H9 (cell line): ENCODE results near the gene SERPINA3. TPM values are rescaled to one million over a fixed set of nuclear protein-coding genes. Genes with fewer than 3 reads are reported as not detected.

Experiments
- DNase-seq: peaks from one replicate; pipeline ENCODE4 v3.0.0-alpha.2; 2017
- H2AFZ ChIP-seq: one replicate; pipeline ENCODE4 v1.6.1; 2013; ENCODE audit warnings: mild to moderate bottlenecking, low read length, control low read depth, moderate library complexity
- H2AK5ac ChIP-seq: 2 replicates; pipeline ENCODE4 v1.6.1; 2013; ENCODE audit warnings: low read length, control low read depth, mixed read lengths; ENCODE audit not compliant: insufficient read length
- H2BK120ac ChIP-seq: one replicate; pipeline ENCODE4 v1.6.1; 2013; ENCODE audit warnings: low read depth, mild to moderate bottlenecking, low read length, control low read depth, inconsistent platforms; ENCODE audit not compliant: poor library complexity, severe bottlenecking
- H2BK12ac ChIP-seq: 2 replicates; pipeline ENCODE4 v1.6.1; 2013; ENCODE audit warnings: low read length, control low read depth, mixed read lengths, low read depth; ENCODE audit not compliant: insufficient read length
- H2BK15ac ChIP-seq: 2 replicates; pipeline ENCODE4 v1.6.1; 2013; ENCODE audit warnings: low read depth, low read length, control low read depth
- H2BK20ac ChIP-seq: one replicate; pipeline ENCODE4 v1.6.1; 2013; ENCODE audit warnings: low read depth, mild to moderate bottlenecking, low read length, control low read depth, inconsistent platforms; ENCODE audit not compliant: poor library complexity, severe bottlenecking
- H2BK5ac ChIP-seq: 2 replicates; pipeline ENCODE4 v1.6.1; 2013; ENCODE audit warnings: low read length, control low read depth, mixed read lengths; ENCODE audit not compliant: insufficient read length
- H3K14ac ChIP-seq: 2 replicates; pipeline ENCODE4 v1.6.1; 2013; ENCODE audit warnings: low read length, control low read depth; ENCODE audit not compliant: insufficient read depth
- H3K18ac ChIP-seq: 2 replicates; pipeline ENCODE4 v1.6.1; 2013; ENCODE audit warnings: low read depth, mild to moderate bottlenecking, mixed read lengths, low read length, control low read depth; ENCODE audit not compliant: insufficient read length
- H3K23ac ChIP-seq: 2 replicates; pipeline ENCODE4 v1.6.1; 2013; ENCODE audit warnings: low read length, control low read depth, mixed read lengths, low read depth; ENCODE audit not compliant: insufficient read length
- H3K23me2 ChIP-seq: 2 replicates; pipeline ENCODE4 v1.6.1; 2013; ENCODE audit warnings: low read depth, mild to moderate bottlenecking, mixed read lengths, low read length, control low read depth; ENCODE audit not compliant: insufficient read length, poor library complexity, severe bottlenecking
- H3K27ac ChIP-seq: 2 replicates; pipeline ENCODE4 v1.5.1; 2013; ENCODE audit warnings: low read length, control low read depth, mixed read lengths, low read depth; ENCODE audit not compliant: insufficient read length
- H3K27me3 ChIP-seq: 2 replicates; pipeline ENCODE4 v1.6.1; 2013; ENCODE audit warnings: low read length, control low read depth, inconsistent platforms; ENCODE audit not compliant: insufficient read depth
- H3K4ac ChIP-seq: 2 replicates; pipeline ENCODE4 v1.6.1; 2013; ENCODE audit warnings: low read depth, mild to moderate bottlenecking, control low read depth, inconsistent platforms, low read length, moderate library complexity
- H3K4me1 ChIP-seq: 2 replicates; pipeline ENCODE4 v1.6.1; 2013; ENCODE audit warnings: low read length, control low read depth, inconsistent platforms; ENCODE audit not compliant: insufficient read depth
- H3K4me2 ChIP-seq: 2 replicates; pipeline ENCODE4 v1.6.1; 2013; ENCODE audit warnings: low read length, control low read depth, mixed read lengths; ENCODE audit not compliant: insufficient read length, insufficient read depth
- H3K56ac ChIP-seq: 2 replicates; pipeline ENCODE4 v1.6.1; 2013; ENCODE audit warnings: low read depth, mild to moderate bottlenecking, mixed read lengths, low read length, control low read depth; ENCODE audit not compliant: insufficient read length
- H3K79me1 ChIP-seq: 2 replicates; pipeline ENCODE4 v1.6.1; 2013; ENCODE audit warnings: low read depth, mild to moderate bottlenecking, moderate library complexity, low read length, control low read depth, inconsistent platforms; ENCODE audit not compliant: insufficient read depth, poor library complexity, severe bottlenecking
- H3K79me2 ChIP-seq: 2 replicates; pipeline ENCODE4 v1.6.1; 2013; ENCODE audit warnings: low read length, control low read depth, inconsistent platforms; ENCODE audit not compliant: insufficient read depth
- H3K9ac ChIP-seq: 2 replicates; pipeline ENCODE4 v1.6.1; 2013; ENCODE audit warnings: low read length, control low read depth, mixed read lengths; ENCODE audit not compliant: insufficient read length; ENCODE audit errors: extremely low read depth
- H3K9me3 ChIP-seq: one replicate; pipeline ENCODE4 v1.6.1; 2013; ENCODE audit warnings: low read depth, low read length, inconsistent platforms; ENCODE audit not compliant: control insufficient read depth
- H3T11ph ChIP-seq: one replicate; pipeline ENCODE4 v1.6.1; 2013; ENCODE audit warnings: mild to moderate bottlenecking, low read length, control low read depth, inconsistent platforms
- H4K20me1 ChIP-seq: one replicate; pipeline ENCODE4 v1.6.1; 2013; ENCODE audit not compliant: control insufficient read depth, insufficient read length, insufficient read depth
- H4K5ac ChIP-seq: 2 replicates; pipeline ENCODE4 v1.6.1; 2013; ENCODE audit warnings: low read depth, mild to moderate bottlenecking, mixed read lengths, low read length, control low read depth; ENCODE audit not compliant: insufficient read length
- H4K8ac ChIP-seq: replicated peaks from 2 replicates; pipeline ENCODE4 v1.6.1; 2013; ENCODE audit warnings: low read length, control low read depth, mixed read lengths, low read depth; ENCODE audit not compliant: insufficient read length
- H4K91ac ChIP-seq: 2 replicates; pipeline ENCODE4 v1.6.1; 2013; ENCODE audit warnings: low read depth, mild to moderate bottlenecking, moderate library complexity, mixed read lengths, low read length, control low read depth; ENCODE audit not compliant: insufficient read length
- H3K27ac Mint-ChIP-seq, 3 experiments: 2 replicates in 2 of 3; 3 replicates in 1 of 3; pipeline ENCODE4 v1.8.0; 2020 to 2021; ENCODE audit warnings: mixed read lengths in 3 of 3, mild to moderate bottlenecking in 1 of 3, moderate library complexity in 1 of 3
- H3K27me3 Mint-ChIP-seq: 2 replicates; pipeline ENCODE4 v1.8.0; 2021; ENCODE audit warnings: low read depth, mild to moderate bottlenecking, moderate library complexity, mixed read lengths
- H3K36me3 Mint-ChIP-seq, 3 experiments: 2 replicates in 2 of 3; 3 replicates in 1 of 3; pipeline ENCODE4 v1.8.0; 2020 to 2021; ENCODE audit warnings: low read depth in 3 of 3, mixed read lengths in 3 of 3; ENCODE audit not compliant: insufficient read depth in 1 of 3
- H3K4me1 Mint-ChIP-seq, 2 experiments: 2 replicates each; pipeline ENCODE4 v1.8.0; 2020; ENCODE audit warnings: mixed read lengths in 2 of 2
- H3K4me3 Mint-ChIP-seq, 2 experiments: 2 replicates in 1 of 2; 3 replicates in 1 of 2; pipeline ENCODE4 v1.8.0; 2020 to 2021; ENCODE audit warnings: mild to moderate bottlenecking in 2 of 2, mixed read lengths in 2 of 2, moderate library complexity in 1 of 2
- H3K9me3 Mint-ChIP-seq, 2 experiments: 2 replicates in 1 of 2; 3 replicates in 1 of 2; pipeline ENCODE4 v1.8.0; 2020; ENCODE audit warnings: mild to moderate bottlenecking in 2 of 2, mixed read lengths in 2 of 2, moderate library complexity in 1 of 2
- WGBS: extraction: QIAGEN DNeasy Blood & Tissue Kit; methylation state at CpG from one replicate; pipeline ENCODE4 v1.1.7; 2013; ENCODE audit warnings: missing lambda C conversion rate, low lambda C conversion rate, mixed read lengths; ENCODE audit not compliant: insufficient read length; ENCODE audit errors: extremely low coverage; 5-methylcytosine and 5-hydroxymethylcytosine counted together
- total RNA-seq: library from RNA; stranded (reverse); gene quantifications from 2 replicates; pipeline ENCODE4 v1.2.1, GENCODE V29; 2021
- TF ChIP-seq, protein P1 (sequence below): fragments of 200-600 bp; sonication (generic); conservative IDR thresholded peaks from 3 replicates; pipeline ENCODE4 v1.8.0; 2021; ENCODE audit warnings: antibody characterized with exemption, mild to moderate bottlenecking

SERPINA3 gene
- total RNA-seq, 1 experiment from 2014 or later = not detected

DNA sequence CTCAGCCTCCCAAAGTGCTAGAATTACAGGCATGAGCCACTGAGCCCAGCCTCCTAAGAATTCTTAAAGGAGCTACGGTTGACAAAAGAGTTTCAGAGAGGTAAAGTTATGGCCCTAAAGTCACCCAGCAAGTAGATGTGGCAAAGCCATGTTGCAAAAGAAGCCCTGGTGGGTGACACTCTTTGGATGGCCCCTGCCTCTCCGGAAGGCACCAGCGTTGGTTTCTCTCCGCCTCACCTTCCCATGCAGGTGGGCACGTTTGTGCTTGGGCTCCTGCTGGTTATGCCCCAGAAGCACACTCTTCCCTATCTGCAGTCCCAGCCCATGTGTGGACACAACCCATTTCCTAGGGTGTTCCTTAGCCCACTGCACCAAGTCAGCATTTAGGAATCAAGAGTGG, 9.5 kb upstream of the SERPINA3 start:
- TF ChIP-seq, protein P1, sequence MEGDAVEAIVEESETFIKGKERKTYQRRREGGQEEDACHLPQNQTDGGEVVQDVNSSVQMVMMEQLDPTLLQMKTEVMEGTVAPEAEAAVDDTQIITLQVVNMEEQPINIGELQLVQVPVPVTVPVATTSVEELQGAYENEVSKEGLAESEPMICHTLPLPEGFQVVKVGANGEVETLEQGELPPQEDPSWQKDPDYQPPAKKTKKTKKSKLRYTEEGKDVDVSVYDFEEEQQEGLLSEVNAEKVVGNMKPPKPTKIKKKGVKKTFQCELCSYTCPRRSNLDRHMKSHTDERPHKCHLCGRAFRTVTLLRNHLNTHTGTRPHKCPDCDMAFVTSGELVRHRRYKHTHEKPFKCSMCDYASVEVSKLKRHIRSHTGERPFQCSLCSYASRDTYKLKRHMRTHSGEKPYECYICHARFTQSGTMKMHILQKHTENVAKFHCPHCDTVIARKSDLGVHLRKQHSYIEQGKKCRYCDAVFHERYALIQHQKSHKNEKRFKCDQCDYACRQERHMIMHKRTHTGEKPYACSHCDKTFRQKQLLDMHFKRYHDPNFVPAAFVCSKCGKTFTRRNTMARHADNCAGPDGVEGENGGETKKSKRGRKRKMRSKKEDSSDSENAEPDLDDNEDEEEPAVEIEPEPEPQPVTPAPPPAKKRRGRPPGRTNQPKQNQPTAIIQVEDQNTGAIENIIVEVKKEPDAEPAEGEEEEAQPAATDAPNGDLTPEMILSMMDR = no peak
- Histone ChIP-seq H2BK15ac (no peak overlapping the region), H3K14ac (no peak overlapping the region), H2BK12ac (no peak overlapping the region), H3K27me3 (no peaks in the 10 kb centered on the region), H3K4me2 (no peak overlapping the region), H3K4me1 (0 out of 2 replicates have a peak, but pooled peaks cover 2% of the 10 kb centered on the region), H4K5ac (no peak overlapping the region), H2BK5ac (no peak overlapping the region), H4K20me1 (no peaks in the 10 kb centered on the region), H3K23ac (no peak overlapping the region), H3K23me2 (no peaks in the 10 kb centered on the region), H2AK5ac (no peak overlapping the region), H4K91ac (no peak overlapping the region), H2BK120ac (no peak overlapping the region), H3K79me2 (no peaks in the 10 kb centered on the region), H3K9ac (no peak overlapping the region), H3K27ac (no peak overlapping the region), H3K9me3 (no peaks in the 10 kb centered on the region), H4K8ac (no peak overlapping the region), H3K4ac (no peak overlapping the region), H3T11ph (no peak overlapping the region), H2BK20ac (no peak overlapping the region), H3K56ac (no peak overlapping the region), H2AFZ (no peak overlapping the region), H3K79me1 (no peaks in the 10 kb centered on the region), H3K18ac (no peak overlapping the region)
- peaks cover 17% of the 10 kb centered on the region for H3K27me3 Mint-ChIP-seq
- peaks cover 20 to 24% of the 10 kb centered on the region in 2 experiments for H3K4me1 Mint-ChIP-seq
- H3K9me3 Mint-ChIP-seq = peaks cover 0 to 3% of the 10 kb centered on the region in 2 experiments; a peak in 2 of 5 replicates
- no CpG with 5 or more reads among the region's 5 CpGs for WGBS
- H3K27ac Mint-ChIP-seq = no peak overlapping the region
- DNase-seq = no peak
- H3K4me3 Mint-ChIP-seq = no peak overlapping the region
- peaks cover 0 to 5% (median 0%) of the 10 kb centered on the region in 3 experiments; a peak in 3 of 7 replicates for H3K36me3 Mint-ChIP-seq
